Stimulated activated effector memory CD8-positive, alpha-beta T cell treated with anti-CD3 and anti-CD28 coated beads, Interleukin-12 subunit alpha, Interleukin-12 subunit beta, amount 100 ng/mL, for 72 hours (primary cell): ENCODE results near the gene SERPINA4.
"Not testable (repeated sequence)": the region's sequence is repeated elsewhere in the genome, so short reads cannot be mapped to it uniquely, and the experiment has no call there.

Experiments used
- ATAC-seq: fragments of 150-1000 bp; cut with Tn5 transposase; 2 replicates; pipeline ENCODE4 v1.10.0; 2021
- DNase-seq, 2 donors: peaks; one replicate each; pipeline ENCODE4 v3.0.0; 2021 to 2022; ENCODE audit warnings: low spot score in 2 of 2
- H3K27ac Mint-ChIP-seq: one replicate; pipeline ENCODE4 v1.8.0; 2022; ENCODE audit warnings: mild to moderate bottlenecking, mixed read lengths
- H3K36me3 Mint-ChIP-seq: one replicate; pipeline ENCODE4 v1.8.0; 2022; ENCODE audit warnings: mild to moderate bottlenecking, mixed read lengths
- H3K4me1 Mint-ChIP-seq: one replicate; pipeline ENCODE4 v1.8.0; 2022; ENCODE audit warnings: mixed read lengths
- H3K4me3 Mint-ChIP-seq: one replicate; pipeline ENCODE4 v1.8.0; 2022; ENCODE audit warnings: mild to moderate bottlenecking, mixed read lengths
- H3K9me3 Mint-ChIP-seq: one replicate; pipeline ENCODE4 v1.8.0; 2022; ENCODE audit warnings: mixed read lengths

Gene SERPINA4

GRCh38 chr14:94591871-94592270 lies 30.6 kb downstream of the SERPINA4 start:
- Mint-ChIP-seq H3K4me3 (no peak overlapping the region), H3K27ac (no peak overlapping the region), H3K9me3 (peaks cover 5% of the 10 kb centered on the region), H3K36me3 (no peaks in the 10 kb centered on the region), H3K4me1 (no peaks in the 10 kb centered on the region)
- ATAC-seq, result no peak
- no peak for DNase-seq

GRCh38 chr14:94592457-94592856 lies 31.2 kb downstream of the SERPINA4 start:
- H3K4me3 Mint-ChIP-seq, result no peak overlapping the region
- no peak overlapping the region for H3K27ac Mint-ChIP-seq
- ATAC-seq, result no peak
- DNase-seq, result no peak
- H3K9me3 Mint-ChIP-seq, result peaks cover 5% of the 10 kb centered on the region
- H3K36me3 Mint-ChIP-seq, result no peaks in the 10 kb centered on the region
- no peaks in the 10 kb centered on the region for H3K4me1 Mint-ChIP-seq

- Mint-ChIP-seq H3K27ac (no peak overlapping the region), H3K36me3 (no peaks in the 10 kb centered on the region), H3K4me3 (no peak overlapping the region), H3K9me3 (peaks cover 5% of the 10 kb centered on the region), H3K4me1 (no peaks in the 10 kb centered on the region)
- no peak for DNase-seq
- no peak for ATAC-seq
These were observed 32.1 kb downstream of the SERPINA4 start for GRCh38 chr14:94593376-94593748.

GRCh38 chr14:94593749-94594431 lies 32.6 kb downstream of the SERPINA4 start:
- no peak overlapping the region for H3K4me3 Mint-ChIP-seq
- no peak overlapping the region for H3K27ac Mint-ChIP-seq
- no peaks in the 10 kb centered on the region for H3K36me3 Mint-ChIP-seq
- DNase-seq (no peak), ATAC-seq (no peak)
- H3K9me3 Mint-ChIP-seq, result peaks cover 5% of the 10 kb centered on the region
- no peaks in the 10 kb centered on the region for H3K4me1 Mint-ChIP-seq

GRCh38 chr14:94594441-94594840 lies 33.2 kb downstream of the SERPINA4 start:
- Mint-ChIP-seq H3K36me3 (no peaks in the 10 kb centered on the region), H3K4me3 (no peak overlapping the region), H3K27ac (no peak overlapping the region), H3K9me3 (peaks cover 5% of the 10 kb centered on the region), H3K4me1 (no peaks in the 10 kb centered on the region)
- DNase-seq, result no peak
- no peak for ATAC-seq

GRCh38 chr14:94595912-94596311 lies 34.7 kb downstream of the SERPINA4 start:
- Mint-ChIP-seq H3K4me3 (no peak overlapping the region), H3K27ac (no peak overlapping the region), H3K36me3 (no peaks in the 10 kb centered on the region), H3K9me3 (peaks cover 5% of the 10 kb centered on the region), H3K4me1 (no peaks in the 10 kb centered on the region)
- no peak for ATAC-seq
- DNase-seq, result no peak

GRCh38 chr14:94596361-94596760 lies 35.1 kb downstream of the SERPINA4 start:
- ATAC-seq (no peak), DNase-seq (no peak)
- H3K27ac Mint-ChIP-seq, result no peak overlapping the region
- H3K36me3 Mint-ChIP-seq, result no peaks in the 10 kb centered on the region
- peaks cover 2% of the 10 kb centered on the region for H3K9me3 Mint-ChIP-seq
- H3K4me1 Mint-ChIP-seq, result no peaks in the 10 kb centered on the region
- H3K4me3 Mint-ChIP-seq, result no peak overlapping the region

- Mint-ChIP-seq H3K4me3 (no peak overlapping the region), H3K27ac (no peak overlapping the region), H3K9me3 (no peaks in the 10 kb centered on the region), H3K4me1 (no peaks in the 10 kb centered on the region), H3K36me3 (no peaks in the 10 kb centered on the region)
- DNase-seq, result no peak
- ATAC-seq, result no peak
These were observed 36.5 kb downstream of the SERPINA4 start for GRCh38 chr14:94597788-94598187.

GRCh38 chr14:94598506-94598815 lies 37.2 kb downstream of the SERPINA4 start:
- no peaks in the 10 kb centered on the region for H3K36me3 Mint-ChIP-seq
- H3K9me3 Mint-ChIP-seq, result no peaks in the 10 kb centered on the region
- DNase-seq, result no peak
- no peak for ATAC-seq
- no peak overlapping the region for H3K27ac Mint-ChIP-seq
- no peaks in the 10 kb centered on the region for H3K4me1 Mint-ChIP-seq
- no peak overlapping the region for H3K4me3 Mint-ChIP-seq

- Mint-ChIP-seq H3K4me3 (no peak overlapping the region), H3K9me3 (no peaks in the 10 kb centered on the region), H3K4me1 (no peaks in the 10 kb centered on the region), H3K36me3 (no peaks in the 10 kb centered on the region), H3K27ac (no peak overlapping the region)
- DNase-seq (no peak), ATAC-seq (no peak)
These were observed 37.8 kb downstream of the SERPINA4 start for GRCh38 chr14:94598816-94599655.

GRCh38 chr14:94599656-94600004 lies 38.4 kb downstream of the SERPINA4 start:
- DNase-seq, result no peak
- no peak overlapping the region for H3K27ac Mint-ChIP-seq
- no peaks in the 10 kb centered on the region for H3K9me3 Mint-ChIP-seq
- H3K4me1 Mint-ChIP-seq, result no peaks in the 10 kb centered on the region
- no peaks in the 10 kb centered on the region for H3K36me3 Mint-ChIP-seq
- H3K4me3 Mint-ChIP-seq, result no peak overlapping the region
- ATAC-seq, result no peak

GRCh38 chr14:94600148-94600545 lies 38.9 kb downstream of the SERPINA4 start:
- Mint-ChIP-seq H3K9me3 (no peaks in the 10 kb centered on the region), H3K36me3 (no peaks in the 10 kb centered on the region), H3K4me3 (no peak overlapping the region), H3K4me1 (no peaks in the 10 kb centered on the region), H3K27ac (no peak overlapping the region)
- ATAC-seq (no peak), DNase-seq (no peak)

GRCh38 chr14:94601884-94602391 lies 40.7 kb downstream of the SERPINA4 start:
- no peak for ATAC-seq
- Mint-ChIP-seq H3K4me1 (no peaks in the 10 kb centered on the region), H3K4me3 (no peak overlapping the region), H3K9me3 (no peaks in the 10 kb centered on the region), H3K27ac (no peak overlapping the region), H3K36me3 (no peaks in the 10 kb centered on the region)
- DNase-seq, result no peak

- H3K27ac Mint-ChIP-seq, result no peak overlapping the region
- ATAC-seq (no peak), DNase-seq (no peak)
- H3K36me3 Mint-ChIP-seq, result no peaks in the 10 kb centered on the region
- H3K4me3 Mint-ChIP-seq, result no peak overlapping the region
- H3K4me1 Mint-ChIP-seq, result no peaks in the 10 kb centered on the region
- no peaks in the 10 kb centered on the region for H3K9me3 Mint-ChIP-seq
These were observed 41.5 kb downstream of the SERPINA4 start for GRCh38 chr14:94602722-94603121.

GRCh38 chr14:94605361-94605760 lies 44.1 kb downstream of the SERPINA4 start:
- ATAC-seq (no peak), DNase-seq (no peak)
- H3K36me3 Mint-ChIP-seq, result no peaks in the 10 kb centered on the region
- H3K4me3 Mint-ChIP-seq, result no peak overlapping the region
- H3K27ac Mint-ChIP-seq, result no peak overlapping the region
- no peaks in the 10 kb centered on the region for H3K9me3 Mint-ChIP-seq
- H3K4me1 Mint-ChIP-seq, result no peaks in the 10 kb centered on the region

GRCh38 chr14:94608966-94609365 lies 47.7 kb downstream of the SERPINA4 start:
- H3K27ac Mint-ChIP-seq, H3K4me1 Mint-ChIP-seq: not testable (repeated sequence)

More at GRCh38 chr14:94608966-94609365, 47.7 kb downstream of the SERPINA4 start:
- not testable (repeated sequence) for H3K9me3 Mint-ChIP-seq, H3K36me3 Mint-ChIP-seq, ATAC-seq, H3K4me3 Mint-ChIP-seq, DNase-seq
